GM19043 (cell line): Measurements from ENCODE around the gene BRI3BP.

Experiments used
- ATAC-seq: cut with Tn5 transposase; IDR thresholded peaks from one replicate; pipeline ENCODE4 v1.9.1; 2021; ENCODE audit warnings: low read depth; ENCODE audit not compliant: unreplicated experiment

BRI3BP gene

GRCh38 chr12:124993626-124994436, at the start of gene BRI3BP:
BRI3BP (plus strand) TSS chr12:124993645; CDS start chr12:124993791, 146 bp downstream.
- peak; percentile 38 for ATAC-seq

- no peak for ATAC-seq
Observed at GRCh38 chr12:124946447-124946793, 47.0 kb upstream of the BRI3BP start.

GRCh38 chr12:124947013-124947412, 46.4 kb upstream of the BRI3BP start:
- no peak for ATAC-seq

GRCh38 chr12:124947561-124948398, 45.7 kb upstream of the BRI3BP start:
- no peak for ATAC-seq

GRCh38 chr12:124949066-124949465, 44.4 kb upstream of the BRI3BP start:
- ATAC-seq: no peak

DNA sequence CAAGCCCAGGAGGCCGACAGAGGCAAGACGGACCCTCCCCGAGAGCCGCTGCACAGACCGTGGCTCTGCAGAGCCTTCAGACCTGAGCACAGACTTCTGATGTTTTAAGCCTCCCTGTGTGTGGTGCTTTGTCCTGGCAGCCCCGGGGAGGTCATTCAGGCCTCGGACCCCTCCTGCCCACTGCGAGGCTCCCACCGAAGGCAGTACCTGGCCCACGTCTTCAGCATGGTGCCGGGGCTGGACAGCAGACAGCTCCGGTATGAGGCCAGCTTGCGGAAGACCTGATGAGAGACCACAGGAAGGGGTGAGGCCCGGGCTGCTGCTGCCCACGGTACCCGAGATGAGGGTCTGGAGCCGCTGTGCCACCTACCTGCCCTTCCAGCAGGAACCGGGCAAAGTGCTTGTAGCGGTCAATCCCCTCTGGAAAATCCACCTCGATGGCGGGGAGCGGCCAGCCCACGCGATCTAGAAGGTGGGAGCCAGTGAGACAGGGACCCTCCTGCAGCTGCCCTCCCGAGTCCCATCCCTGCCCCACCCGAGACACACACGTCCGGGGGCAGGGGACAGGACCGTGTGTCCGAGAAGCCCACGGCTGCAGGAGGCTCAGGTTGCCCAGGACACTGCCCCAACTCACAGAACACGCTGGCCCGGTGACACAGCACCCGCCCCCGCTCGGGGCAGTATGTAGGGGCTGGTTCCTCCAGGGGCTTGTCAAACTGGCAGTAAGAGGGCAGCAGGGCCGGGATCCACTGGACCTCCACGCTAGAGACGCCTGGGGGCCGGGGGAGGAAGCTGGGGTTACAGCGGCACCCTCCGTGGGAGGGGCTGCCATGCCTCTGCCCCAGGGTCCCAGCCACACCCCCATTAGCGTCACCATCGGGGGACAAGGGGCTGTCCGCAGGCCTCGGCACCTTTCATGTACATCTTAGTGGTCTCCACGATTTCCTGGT, 43.4 kb upstream of the BRI3BP start:
- no peak for ATAC-seq

DNA sequence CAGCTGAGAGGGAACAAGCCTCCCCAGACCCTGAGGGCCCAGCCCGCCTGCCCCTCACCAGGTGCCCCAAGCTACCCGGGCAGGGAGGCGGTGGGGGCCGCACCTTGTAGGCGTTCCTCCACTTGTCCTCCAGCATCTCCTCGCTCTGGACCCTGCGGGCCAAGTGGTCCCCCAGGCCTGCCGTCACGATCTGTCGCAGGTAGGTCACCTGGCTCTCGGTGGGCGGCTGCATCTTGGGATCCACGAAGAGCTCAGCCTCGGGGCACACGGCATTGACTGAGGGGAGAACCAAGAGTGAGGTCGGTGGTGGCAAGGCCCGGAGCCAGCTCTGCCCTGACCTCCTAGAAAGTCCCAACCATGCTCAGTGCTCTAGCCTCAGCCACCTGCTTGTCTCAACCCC, 41.1 kb upstream of the BRI3BP start:
- ATAC-seq: no peak

DNA sequence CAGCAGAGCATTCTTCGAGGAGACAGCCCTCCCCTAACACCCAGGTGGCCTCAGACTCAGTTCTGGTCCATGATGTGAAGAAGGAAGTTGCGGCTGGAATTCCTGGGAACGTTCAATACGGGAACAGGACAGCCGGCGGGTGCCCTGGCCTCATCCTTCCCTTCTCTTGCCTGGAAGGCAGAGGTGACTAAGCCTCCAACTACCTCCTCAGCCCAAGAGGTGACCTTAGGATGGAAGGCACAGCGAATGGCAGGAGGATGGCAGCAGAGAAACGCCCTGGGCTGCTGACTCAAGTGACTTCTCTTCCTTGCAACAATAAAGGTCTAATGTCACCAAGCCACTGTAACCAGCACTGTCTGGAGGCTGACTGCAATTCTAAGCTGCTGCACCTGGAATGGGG, 40.6 kb upstream of the BRI3BP start:
- ATAC-seq: no peak

- no peak for ATAC-seq
Observed at GRCh38 chr12:124953689-124954405, 39.6 kb upstream of the BRI3BP start.

GRCh38 chr12:124954771-124955170, 38.7 kb upstream of the BRI3BP start:
- ATAC-seq: no peak

DNA sequence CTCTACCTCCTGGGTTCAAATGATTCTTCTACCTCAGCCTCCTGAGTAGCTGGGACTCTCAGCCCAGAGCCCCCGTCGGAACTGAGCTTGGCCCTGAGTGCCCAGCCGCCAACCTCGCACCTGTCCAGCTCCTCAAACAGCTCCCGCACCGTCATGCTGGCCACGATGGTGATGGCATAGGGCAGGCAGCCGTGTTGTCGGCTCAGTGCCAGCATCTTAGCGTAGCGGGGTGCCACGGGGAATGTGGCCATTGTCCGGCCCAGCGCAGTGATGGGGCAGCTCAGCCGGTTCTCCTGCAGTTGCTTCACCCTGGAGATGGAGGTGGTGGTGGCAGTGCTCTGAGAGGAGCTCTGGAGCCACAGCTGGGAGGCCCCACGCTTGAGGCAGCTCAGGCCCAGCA, 36.9 kb upstream of the BRI3BP start:
- no peak for ATAC-seq

- ATAC-seq: no peak
Observed at GRCh38 chr12:124961055-124961454, 32.4 kb upstream of the BRI3BP start.

GRCh38 chr12:124963211-124963610, 30.2 kb upstream of the BRI3BP start:
- no peak for ATAC-seq

GRCh38 chr12:124964251-124964650, 29.2 kb upstream of the BRI3BP start:
- no peak for ATAC-seq

- no peak for ATAC-seq
Observed at GRCh38 chr12:124964836-124965462, 28.5 kb upstream of the BRI3BP start.

DNA sequence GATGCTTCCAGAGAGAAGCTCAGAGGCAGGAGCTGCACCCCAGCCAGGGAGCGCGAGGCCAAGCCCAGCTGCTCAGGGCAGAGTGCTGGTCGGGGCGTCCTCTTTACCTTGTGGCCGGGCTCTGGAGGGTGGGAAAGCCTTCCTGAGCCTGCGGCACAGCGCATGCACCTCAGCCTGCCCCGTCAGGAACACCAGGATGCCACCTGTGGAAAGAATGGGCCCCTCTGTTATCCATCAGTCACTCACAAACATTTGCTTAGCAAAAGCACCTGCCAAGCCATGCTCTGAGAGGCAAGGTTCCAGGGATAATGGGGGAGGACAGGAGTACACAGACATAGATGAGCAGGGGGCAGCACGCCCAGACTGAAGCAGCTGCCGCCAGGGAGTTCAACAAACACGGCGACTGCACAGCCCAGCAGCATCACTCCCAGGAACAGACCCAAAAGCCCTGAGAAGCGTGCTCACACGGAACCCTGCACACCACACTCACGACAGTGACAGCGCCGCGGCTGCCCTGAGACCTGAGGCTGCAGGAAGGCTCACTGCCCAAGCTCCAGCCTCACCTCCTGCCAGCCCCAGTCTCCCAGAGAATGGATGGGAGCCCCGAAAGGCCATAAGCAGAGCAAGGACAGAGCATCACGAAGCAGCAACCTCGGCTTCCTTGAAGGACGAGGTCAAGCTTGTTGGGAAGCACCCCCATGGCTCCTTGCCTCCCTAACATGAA, 26.3 kb upstream of the BRI3BP start:
- ATAC-seq: no peak

DNA sequence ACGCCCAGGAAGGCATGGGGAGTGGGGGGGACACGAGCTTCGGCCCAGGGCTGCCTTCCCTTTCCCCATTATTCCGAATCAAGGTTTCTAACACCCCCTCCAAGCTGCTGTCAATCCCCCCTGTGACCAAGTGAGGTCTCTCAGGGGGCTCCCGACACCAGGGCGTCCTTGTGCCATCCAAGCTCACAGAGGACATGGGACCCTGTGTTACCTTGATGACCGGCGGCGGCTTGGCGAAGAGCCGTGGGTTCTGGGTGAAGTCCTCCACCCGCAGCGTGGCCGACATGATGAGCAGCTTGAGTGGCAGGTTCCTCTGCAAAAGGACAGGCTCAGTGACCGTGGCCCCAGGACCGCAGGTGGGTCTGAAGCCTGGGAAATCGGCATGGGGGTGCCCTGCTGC, 24.8 kb upstream of the BRI3BP start:
- ATAC-seq: no peak

DNA sequence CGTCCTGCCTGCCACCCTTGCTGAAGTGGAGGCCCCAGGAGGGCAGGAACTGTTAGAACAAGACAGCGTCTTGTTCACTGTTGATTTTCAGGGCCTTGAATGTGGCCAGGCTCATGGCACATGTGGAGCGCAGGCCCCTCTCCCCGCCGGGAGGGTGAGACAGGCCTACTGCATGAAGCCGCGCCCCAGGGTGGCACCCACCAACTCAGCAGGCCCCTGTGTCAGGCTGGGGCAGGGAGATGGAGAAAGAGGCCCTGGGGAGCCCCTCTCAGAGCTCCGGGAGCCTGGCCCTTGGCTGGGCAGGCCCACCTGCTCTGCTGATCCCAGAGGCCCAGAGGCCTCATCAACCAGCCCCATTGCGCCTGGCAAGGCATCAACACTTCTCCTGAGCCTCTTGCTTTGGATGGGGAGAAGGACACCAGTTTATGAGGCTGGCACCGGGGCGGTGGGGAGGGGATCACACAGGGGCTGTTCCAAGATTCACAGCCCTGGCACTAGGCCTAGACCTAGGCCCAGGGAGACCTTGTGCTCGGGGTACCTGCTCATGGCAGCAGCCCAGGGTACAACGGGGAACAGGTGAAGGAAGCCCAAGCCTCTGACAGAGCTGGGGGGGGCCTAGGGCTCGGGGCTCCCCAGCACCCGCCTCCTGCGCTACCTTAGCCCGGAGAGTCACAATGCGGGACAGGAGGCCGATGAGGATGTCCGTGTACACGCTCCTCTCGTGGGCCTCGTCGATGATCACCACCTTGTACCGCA, 22.6 kb upstream of the BRI3BP start:
- ATAC-seq: no peak
